ENCODE data around the gene SRP68. TPM values are rescaled to one million over a fixed set of nuclear protein-coding genes. Genes with fewer than 3 reads are reported as not detected.

SRP68 gene
- total and polyA plus RNA-seq, 2 of the 4 experiments (the other 2 are of a cell fraction) = 47.1 to 82.6 TPM

GRCh38 chr17:76107509-76107908 is 35.2 kb upstream of the SRP68 start:
- no peak overlapping the region for H4K5ac ChIP-seq (ENCODE audit: low read depth, low read length)
- dilution Hi-C loops (cut with HindIII; ENCODE audit: low sequenced_read_pairs, unreplicated experiment) (no loop called here), intact Hi-C loops (cut with micrococcal nuclease) (no loop called here), in situ Hi-C loops (cut with MboI; ENCODE audit: low sequenced_read_pairs) (no loop called here)
- no peak overlapping the region for H4K91ac ChIP-seq (ENCODE audit: insufficient read depth, low read depth, low read length)
- no CpG with 5 or more reads among the region's 6 CpGs for WGBS, 2 experiments (ENCODE audit: extremely low coverage in 2 of 2, insufficient read length in 1 of 2)
- TF ChIP-seq SMC3 (IDR thresholded peaks at IDR 0.05; ENCODE audit: low read depth, low read length) = no peak
- no peak for TF ChIP-seq RAD21 (IDR thresholded peaks at IDR 0.05; ENCODE audit: low read length)
- BruUV-seq (replicated peaks) = no TSS peak
- no peak overlapping the region for H3K9ac ChIP-seq (ENCODE audit: low read depth, low read length)
- ChIA-PET POLR2A (ENCODE audit: unreplicated experiment) (no interaction called here), CTCF (interaction anchor here (0.7 to 0.8 kb wide), 2 partner anchors 145 to 172 kb away, joined by 3 to 6 read pairs; no protein-coding TSS in a partner anchor)
- H3K4ac ChIP-seq (ENCODE audit: low read depth, low read length) = no peak overlapping the region
- no peak overlapping the region for H3K23ac ChIP-seq (ENCODE audit: low read depth, low read length)
- H3K14ac ChIP-seq (replicated peaks; ENCODE audit: low read depth, low read length) = no peak overlapping the region
- no peak overlapping the region for H4K8ac ChIP-seq (ENCODE audit: low read depth in 2 of 2, low read length in 2 of 2)
- ATAC-seq (ENCODE audit: low read depth) (no peak), DNase-seq (no peak)
- no peak overlapping the region for H2BK15ac ChIP-seq (ENCODE audit: low read depth, low read length)
- H2AK5ac ChIP-seq (ENCODE audit: low read depth, low read length) = no peak overlapping the region
- H2BK20ac ChIP-seq (ENCODE audit: low read depth, low read length) = no peak overlapping the region
- no peaks in the 10 kb centered on the region for H3K9me3 ChIP-seq (ENCODE audit: control insufficient read depth, insufficient read depth, low read length)
- no peak overlapping the region for H3K18ac ChIP-seq (ENCODE audit: low read depth, low read length)
- H2AK9ac ChIP-seq (replicated peaks; ENCODE audit: low read depth, low read length, poor library complexity) = no peak overlapping the region
- H3K27me3 ChIP-seq (ENCODE audit: control insufficient read depth, insufficient read depth, low read length) = no peaks in the 10 kb centered on the region
- H3K27ac ChIP-seq (ENCODE audit: insufficient read depth, low read length) = no peak overlapping the region
- no peak overlapping the region for H2AFZ ChIP-seq (replicated peaks; ENCODE audit: low read length, poor library complexity)
- H3K4me2 ChIP-seq (ENCODE audit: low read depth, low read length) = no peak overlapping the region
- peaks cover 7% of the 10 kb centered on the region for H3K9me1 ChIP-seq (ENCODE audit: insufficient read depth, low read length)
- peaks cover 5% of the 10 kb centered on the region; the same call in 1 of the 2 replicates for H3K4me1 ChIP-seq (ENCODE audit: control insufficient read depth, insufficient read depth, low read length)
- no peak overlapping the region for H2BK120ac ChIP-seq (ENCODE audit: low read depth, low read length)
- H4K20me1 ChIP-seq (ENCODE audit: insufficient read depth, low read length) = peaks cover 5% of the 10 kb centered on the region; the same call in 1 of the 2 replicates
- H2BK5ac ChIP-seq (ENCODE audit: low read depth, low read length, poor library complexity, severe bottlenecking) = no peak overlapping the region
- no peak overlapping the region for H3K4me3 ChIP-seq (ENCODE audit: insufficient read depth, low read depth, low read length)
- peaks cover 6 to 18% of the 10 kb centered on the region in 2 experiments; a peak in 3 of 4 replicates for H3K79me1 ChIP-seq (ENCODE audit: low read depth in 1 of 2, low read length in 2 of 2)
- no peak overlapping the region for H3K56ac ChIP-seq (ENCODE audit: extremely low read depth, insufficient read depth, low read length)
- no peaks in the 10 kb centered on the region for H3K36me3 ChIP-seq (ENCODE audit: control insufficient read depth, insufficient read depth, low read length)

Measured in IMR-90 (cell line).